AML-193 (cell line): ENCODE data around the gene FBXW8.

Experiments
- DNase-seq, 2 experiments: peaks; one replicate each; lab custom pipeline; 2025; lab: John Stamatoyannopoulos, UW

FBXW8 gene, protein sequence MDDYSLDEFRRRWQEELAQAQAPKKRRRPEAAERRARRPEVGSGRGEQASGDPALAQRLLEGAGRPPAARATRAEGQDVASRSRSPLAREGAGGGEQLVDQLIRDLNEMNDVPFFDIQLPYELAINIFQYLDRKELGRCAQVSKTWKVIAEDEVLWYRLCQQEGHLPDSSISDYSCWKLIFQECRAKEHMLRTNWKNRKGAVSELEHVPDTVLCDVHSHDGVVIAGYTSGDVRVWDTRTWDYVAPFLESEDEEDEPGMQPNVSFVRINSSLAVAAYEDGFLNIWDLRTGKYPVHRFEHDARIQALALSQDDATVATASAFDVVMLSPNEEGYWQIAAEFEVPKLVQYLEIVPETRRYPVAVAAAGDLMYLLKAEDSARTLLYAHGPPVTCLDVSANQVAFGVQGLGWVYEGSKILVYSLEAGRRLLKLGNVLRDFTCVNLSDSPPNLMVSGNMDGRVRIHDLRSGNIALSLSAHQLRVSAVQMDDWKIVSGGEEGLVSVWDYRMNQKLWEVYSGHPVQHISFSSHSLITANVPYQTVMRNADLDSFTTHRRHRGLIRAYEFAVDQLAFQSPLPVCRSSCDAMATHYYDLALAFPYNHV

GRCh38 chr12:116910645-116911451 is at the start of gene FBXW8:
Gene FBXW8 (plus strand): TSS chr12:116910950. CDS start chr12:116911038, 88 bp downstream.
- peak; percentile 44 to 45 for DNase-seq

- peak; percentile 2 to 10 for DNase-seq
Observed at GRCh38 chr12:116861320-116861719, 49.4 kb upstream of the FBXW8 start.

DNA sequence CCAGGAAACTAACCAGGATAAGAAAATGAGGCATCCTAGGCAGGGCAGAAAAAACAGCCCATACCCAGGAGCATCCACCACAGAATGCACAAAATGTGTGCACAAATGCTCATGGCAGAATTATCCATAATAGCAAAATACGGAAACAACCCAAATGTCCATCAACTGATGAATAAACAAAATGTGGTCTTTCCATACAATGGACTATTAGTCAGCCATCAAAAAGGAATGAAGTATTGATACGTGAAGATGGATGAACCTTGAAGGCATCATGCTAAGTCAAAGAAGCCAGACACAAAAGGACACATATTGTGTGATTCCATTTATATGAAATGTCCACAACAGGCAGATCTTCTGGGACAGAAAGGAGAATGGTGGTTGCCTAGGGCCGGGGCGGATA is 48.6 kb upstream of the FBXW8 start:
- DNase-seq: no peak

DNA sequence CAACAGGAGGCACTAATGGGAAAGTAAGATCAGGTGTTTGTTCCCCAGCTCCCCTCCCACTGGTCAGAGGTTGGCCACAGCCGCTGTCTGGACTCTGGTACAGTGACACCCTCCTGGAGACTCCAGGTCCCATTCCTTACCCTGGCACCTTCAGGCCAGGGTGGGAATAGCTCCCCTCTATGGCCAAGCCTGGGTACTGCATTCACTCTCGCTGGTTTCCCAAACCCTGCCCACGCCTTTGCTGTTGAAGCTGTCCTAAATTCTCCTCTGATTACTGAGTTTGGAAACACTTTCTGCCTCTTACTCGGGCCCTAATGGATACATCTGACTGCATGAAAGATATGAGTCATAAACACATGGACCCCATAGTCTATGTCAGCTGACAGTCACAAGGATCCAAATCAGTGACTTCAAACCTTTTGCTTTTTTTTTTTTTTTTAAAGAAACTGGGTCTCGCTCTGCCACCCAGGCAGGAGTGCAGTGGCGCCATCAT is 47.4 kb upstream of the FBXW8 start:
- peak in 1 of 2 experiments; percentile 3 for DNase-seq

DNA sequence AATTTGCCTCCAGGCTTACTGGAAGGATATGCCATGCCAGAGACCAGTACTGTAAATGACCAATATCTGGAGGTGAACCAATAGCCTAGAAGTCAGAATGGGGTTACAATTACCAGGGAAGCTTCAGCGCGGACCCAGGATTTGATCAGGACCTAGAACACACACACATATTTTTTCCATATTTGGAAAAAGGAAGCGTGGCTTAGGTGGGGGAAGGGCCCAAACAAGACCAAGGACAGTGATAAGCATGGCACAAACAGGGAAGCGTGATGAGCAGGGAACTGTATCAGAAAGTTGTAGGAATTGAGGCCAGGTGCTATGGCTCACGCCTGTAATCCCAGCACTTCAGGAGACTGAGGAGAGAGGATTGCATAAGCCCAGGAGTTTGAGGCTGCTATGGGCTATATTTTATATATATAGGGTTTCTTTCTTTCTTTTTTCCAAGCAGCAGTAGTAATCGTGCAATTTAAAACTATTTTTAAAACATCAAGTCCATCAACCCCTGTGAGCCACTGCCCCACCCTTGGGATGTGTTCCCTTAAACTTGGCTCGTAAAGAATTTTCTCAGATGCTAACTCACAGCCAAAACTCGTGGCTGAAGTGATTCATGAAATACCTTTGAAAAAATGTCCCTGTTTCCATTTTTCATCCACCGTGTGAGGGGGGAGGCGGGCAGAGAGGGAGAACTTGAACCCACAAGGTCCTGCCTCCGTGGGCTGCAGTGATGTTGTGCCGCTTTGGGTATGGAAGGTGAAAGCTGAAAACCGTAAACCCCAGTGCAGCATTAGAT is 46.2 kb upstream of the FBXW8 start:
- no peak for DNase-seq

DNA sequence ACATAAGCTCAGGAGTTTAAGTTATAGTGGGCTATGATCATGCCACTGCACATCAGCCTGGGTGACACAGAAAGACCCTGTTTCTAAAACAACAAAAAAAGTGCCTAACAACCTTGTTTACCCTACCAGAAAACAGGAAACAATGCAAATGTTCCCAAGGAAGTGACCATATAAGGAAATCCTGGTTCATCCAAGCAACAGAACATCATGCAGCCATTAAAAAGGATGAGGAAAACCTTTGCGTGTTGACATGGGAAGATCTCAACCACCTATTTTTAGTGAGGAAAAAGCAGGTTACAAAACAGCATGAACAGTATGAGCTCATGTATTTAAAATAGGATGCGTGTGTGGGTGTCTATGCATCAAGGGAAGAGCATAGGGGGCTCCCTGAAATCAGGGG is 43.2 kb upstream of the FBXW8 start:
- no peak for DNase-seq

- DNase-seq: no peak
Observed at GRCh38 chr12:116870306-116870705, 40.4 kb upstream of the FBXW8 start.

DNA sequence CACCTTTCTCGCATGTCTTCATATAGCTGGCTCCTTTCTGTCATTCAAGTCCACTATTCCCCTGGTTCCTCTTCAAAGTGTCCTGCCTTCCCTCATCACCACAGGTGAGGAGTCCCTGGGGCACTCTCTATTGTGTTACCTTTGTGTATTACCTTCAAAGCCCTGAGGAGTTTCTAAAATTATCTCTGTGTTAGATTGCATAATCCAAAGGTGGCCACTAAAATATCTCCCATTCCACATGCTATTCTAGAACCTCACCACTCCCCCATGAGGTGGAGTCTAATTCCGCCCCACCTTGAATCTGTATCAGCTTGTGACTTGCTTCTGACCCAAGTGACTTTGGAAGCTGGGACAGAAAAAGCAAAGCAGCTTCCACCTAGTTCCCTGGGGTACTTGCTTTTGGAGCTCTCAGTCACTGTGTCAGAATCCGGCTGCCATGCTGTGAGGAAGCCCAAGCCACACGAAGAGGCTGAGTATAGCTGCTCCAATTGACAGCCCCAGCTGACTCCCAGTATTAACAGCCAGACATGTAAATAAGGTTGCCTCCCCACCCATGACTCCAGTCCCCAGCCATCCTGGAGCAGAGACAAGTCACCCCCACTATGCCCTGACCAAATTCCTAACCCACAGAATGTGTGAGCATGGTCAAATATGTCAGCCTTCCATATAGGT is 36.3 kb upstream of the FBXW8 start:
- DNase-seq: no peak

DNA sequence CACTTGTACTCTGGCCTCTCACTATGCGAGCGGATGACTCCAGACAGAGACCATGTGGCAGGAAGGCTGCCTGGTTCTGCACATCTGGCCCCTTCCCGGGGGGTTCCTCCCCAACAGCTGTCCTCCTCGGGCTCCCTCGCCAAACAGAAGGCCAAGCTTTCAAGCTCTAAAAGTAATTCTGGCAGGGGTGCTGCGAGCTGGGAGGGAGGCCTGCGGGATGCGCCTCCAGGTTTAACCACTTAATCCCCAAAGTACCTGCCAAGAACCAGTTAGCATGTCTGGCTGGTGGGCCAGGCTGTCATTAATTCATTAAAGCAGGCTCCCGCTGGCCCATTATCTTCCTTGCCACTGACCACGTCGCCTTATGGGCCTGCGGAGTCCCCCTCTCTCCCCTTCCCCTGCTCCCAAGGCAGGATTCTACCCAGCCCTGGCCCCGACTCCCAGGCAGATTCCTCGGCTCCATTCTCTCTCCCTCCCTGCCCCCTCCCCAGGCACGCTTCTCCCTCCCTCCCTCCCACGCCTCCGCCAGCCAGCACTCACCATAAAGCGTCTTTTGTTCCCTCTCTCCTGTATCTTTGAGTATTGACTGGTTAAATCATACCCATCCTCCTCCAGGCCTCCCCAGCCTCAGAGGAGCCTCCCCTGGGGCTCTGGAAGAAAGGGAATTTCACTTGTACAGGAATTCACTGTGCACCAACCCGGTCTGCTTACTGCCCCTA is 34.4 kb upstream of the FBXW8 start:
- no peak for DNase-seq

DNA sequence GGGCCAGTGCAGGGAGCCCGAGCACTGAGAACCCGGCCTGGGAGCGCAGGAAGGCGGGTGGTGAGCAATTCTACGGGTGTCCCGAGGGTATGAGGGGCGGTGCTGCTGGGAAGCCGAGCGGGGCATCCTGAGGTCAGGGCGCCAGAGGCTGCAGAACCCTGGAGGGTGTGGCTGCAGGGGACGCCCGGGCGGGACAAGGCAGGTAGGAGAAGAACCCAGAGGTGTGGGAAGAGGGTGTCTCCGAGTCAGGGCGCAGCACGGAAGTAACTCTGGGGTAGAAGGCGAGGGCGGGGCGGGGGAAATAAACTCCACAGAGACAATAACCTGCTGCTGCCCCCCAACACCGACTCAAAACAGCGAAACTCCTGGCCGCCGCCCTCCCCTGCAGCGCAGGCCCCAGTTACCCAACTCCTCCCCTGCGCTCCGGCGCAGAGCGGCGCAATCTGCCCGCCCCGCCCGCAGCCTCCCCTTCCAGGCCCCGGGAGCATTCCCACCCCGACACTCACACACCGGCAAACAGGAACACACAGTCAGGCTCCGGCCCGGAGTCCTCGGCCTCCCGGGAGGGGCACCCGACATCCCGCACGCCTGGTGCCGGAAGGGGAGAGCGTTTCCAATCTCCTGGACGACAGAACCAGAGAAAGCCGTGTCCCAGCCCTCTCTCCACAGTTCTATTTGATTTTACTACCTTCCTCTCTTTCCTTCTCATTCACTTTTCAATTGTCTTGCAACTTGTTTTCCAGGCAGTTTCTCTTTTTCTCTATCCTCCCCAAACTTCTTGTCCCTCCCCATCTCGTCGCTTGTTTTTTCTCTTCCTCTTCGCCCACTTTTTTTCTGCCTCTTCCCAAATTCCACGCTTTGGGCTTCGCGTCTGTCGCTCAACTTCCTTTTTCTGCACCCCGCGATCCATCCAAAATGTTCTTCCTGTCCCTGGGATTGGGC is 31.9 kb upstream of the FBXW8 start:
- no peak for DNase-seq

- DNase-seq: no peak
Observed at GRCh38 chr12:116879509-116880212, 31.1 kb upstream of the FBXW8 start.

DNA sequence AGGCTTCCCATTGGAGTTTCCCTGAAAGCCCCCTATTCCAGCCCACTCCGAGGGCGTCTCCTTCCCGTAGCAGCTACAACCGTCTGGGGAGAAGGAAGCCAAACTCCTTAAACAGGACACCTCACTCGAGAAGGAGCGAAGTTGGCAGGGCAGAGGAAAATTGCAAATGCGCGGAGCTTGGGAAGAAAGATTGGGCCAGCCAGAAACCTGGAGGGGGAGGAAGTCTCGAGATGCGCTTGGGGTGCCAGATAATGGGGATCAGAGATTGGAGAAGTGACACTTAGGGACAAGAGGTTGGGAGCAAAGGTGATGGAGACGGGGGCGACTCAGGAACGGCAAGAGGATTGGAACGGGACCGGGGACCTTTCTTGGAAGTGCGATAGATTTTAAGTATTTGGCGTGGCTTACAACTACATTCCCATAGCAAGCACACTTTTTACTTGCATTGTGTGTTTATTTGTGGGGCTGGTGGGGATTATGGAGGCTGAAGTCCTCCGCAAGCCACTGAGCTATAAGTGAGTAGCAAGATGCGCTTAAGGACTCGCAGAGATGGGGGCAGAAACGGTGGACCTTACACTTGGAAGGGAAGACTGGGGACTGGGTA is 30.4 kb upstream of the FBXW8 start:
- DNase-seq: no peak

DNA sequence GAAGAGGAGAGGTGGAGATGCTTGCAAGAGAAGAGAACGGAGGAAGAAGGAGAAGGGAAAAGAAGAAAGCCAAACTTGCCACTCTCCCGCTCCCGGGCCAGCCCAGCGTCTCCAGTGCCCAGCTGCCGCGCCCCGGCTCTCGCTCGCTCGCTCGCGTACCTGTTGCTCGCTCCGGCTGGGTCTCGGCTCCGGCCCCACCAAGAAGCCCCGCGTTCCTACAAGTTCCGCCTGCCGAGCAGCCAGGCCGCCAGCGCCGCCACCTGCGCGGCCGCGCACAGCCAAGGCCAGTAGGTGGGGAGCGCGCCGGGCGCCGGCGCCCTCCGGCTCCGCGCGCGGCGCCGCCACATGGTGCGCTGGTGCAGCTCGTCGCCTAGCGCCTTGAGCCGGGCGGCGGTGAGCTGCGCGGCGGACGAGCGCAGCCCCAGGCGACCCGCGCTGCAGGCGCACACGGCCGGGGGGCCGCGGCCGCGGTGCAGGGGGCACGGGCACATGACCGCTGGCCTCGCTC is 29.9 kb upstream of the FBXW8 start:
- DNase-seq: no peak

- no peak for DNase-seq
Observed at GRCh38 chr12:116881325-116881876, 29.3 kb upstream of the FBXW8 start, which contains the start of gene HRK. Gene HRK (minus strand): TSS chr12:116881441. CDS start chr12:116881307, 134 bp downstream.

GRCh38 chr12:116881877-116882507 is 28.8 kb upstream of the FBXW8 start:
- no peak for DNase-seq

DNA sequence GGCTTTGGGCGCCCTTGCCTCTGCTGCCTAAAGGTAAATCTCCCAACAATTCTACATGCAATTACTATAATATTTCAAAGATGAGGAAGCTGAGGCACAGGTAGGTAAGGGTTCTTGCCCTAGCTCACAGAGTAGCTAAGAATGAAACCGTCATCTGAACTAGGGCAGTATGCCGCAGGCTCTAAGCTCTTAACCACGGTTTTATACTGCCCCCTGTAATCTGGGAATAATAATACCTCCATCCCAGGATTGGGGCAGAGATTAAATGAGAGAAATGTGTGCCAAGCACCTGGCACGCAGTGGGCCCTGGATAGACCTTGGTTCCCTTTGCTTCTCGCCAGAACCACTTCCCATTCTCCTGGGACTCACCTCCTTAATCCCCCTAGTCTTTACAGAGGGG is 28.0 kb upstream of the FBXW8 start:
- no peak for DNase-seq

DNA sequence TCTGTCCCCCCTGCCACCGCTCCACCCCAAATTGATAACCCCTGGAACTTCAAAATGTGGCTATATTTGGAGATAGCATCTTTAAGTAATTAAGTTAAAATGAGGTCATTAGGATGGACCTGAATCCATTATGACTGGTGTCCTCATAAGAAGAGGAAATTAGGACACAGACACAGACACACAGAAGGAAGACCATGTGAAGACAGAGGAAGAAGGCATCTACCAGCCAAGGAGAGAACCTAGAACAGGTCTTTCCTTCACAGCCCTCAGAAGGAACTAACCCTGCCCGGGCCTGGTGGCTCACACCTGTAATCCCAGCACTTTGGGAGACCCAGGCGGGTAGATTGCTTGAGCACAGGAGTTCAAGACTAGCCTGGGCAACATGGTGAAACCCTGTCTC is 25.9 kb upstream of the FBXW8 start:
- DNase-seq: peak; percentile 12 to 22
